HFFc6 (cell line): ENCODE data around the gene LSM12. TPM values are rescaled to one million over a fixed set of nuclear protein-coding genes. Genes with fewer than 3 reads are reported as not detected.
"Not testable (repeated sequence)": the region's sequence is repeated elsewhere in the genome, so short reads cannot be mapped to it uniquely, and the experiment has no call there.

Experiments
- DNase-seq: peaks from one replicate; pipeline ENCODE4 v3.0.0-alpha.2; 2018
- H3K27ac Mint-ChIP-seq: 2 replicates; pipeline ENCODE4 v1.8.0; 2020; ENCODE audit warnings: mild to moderate bottlenecking, mixed read lengths
- H3K27me3 Mint-ChIP-seq: 2 replicates; pipeline ENCODE4 v1.8.0; 2021; ENCODE audit warnings: mild to moderate bottlenecking, moderate library complexity, mixed read lengths; ENCODE audit not compliant: insufficient read depth
- H3K36me3 Mint-ChIP-seq: 2 replicates; pipeline ENCODE4 v1.8.0; 2021; ENCODE audit warnings: low read depth, mixed read lengths
- H3K4me1 Mint-ChIP-seq: 2 replicates; pipeline ENCODE4 v1.8.0; 2020; ENCODE audit warnings: low read depth, mixed read lengths
- H3K4me3 Mint-ChIP-seq: 2 replicates; pipeline ENCODE4 v1.8.0; 2020; ENCODE audit warnings: mild to moderate bottlenecking, moderate library complexity, mixed read lengths
- H3K9me3 Mint-ChIP-seq: 2 replicates; pipeline ENCODE4 v1.8.0; 2020; ENCODE audit warnings: mild to moderate bottlenecking, mixed read lengths
- CTCF ChIP-seq: fragments of 200-600 bp; sonication (generic); IDR thresholded peaks from 2 replicates; pipeline ENCODE4 v1.5.0; 2021; ENCODE audit warnings: antibody characterized with exemption, mild to moderate bottlenecking
- total RNA-seq, 6 experiments: library from RNA; stranded (reverse); fragmentation: NEBNext Ultra II Directional; extraction: Animal tissue kit (Norgen Biotek cat#: 25700); gene quantifications; 2 replicates in 1 of 6; 3 replicates in 5 of 6; pipeline ENCODE4 v1.2.3, GENCODE V29; 2021

LSM12 gene
- total RNA-seq, 6 experiments from 2014 or later = 86.6 to 101 (median 94.5) TPM

- Mint-ChIP-seq H3K27me3 (no peaks in the 10 kb centered on the region; the same call in none of the 2 replicates), H3K9me3 (no peaks in the 10 kb centered on the region), H3K4me1 (peaks cover 64% of the 10 kb centered on the region), H3K36me3 (peaks cover 4% of the 10 kb centered on the region; the same call in 1 of the 2 replicates), H3K27ac (peak overlapping the region; percentile 88), H3K4me3 (peak overlapping the region; percentile 86)
- peak; percentile 97 for DNase-seq
- no peak for TF ChIP-seq CTCF
Measured at GRCh38 chr17:44108440-44109311, 42.2 kb upstream of the LSM12 start.

DNA sequence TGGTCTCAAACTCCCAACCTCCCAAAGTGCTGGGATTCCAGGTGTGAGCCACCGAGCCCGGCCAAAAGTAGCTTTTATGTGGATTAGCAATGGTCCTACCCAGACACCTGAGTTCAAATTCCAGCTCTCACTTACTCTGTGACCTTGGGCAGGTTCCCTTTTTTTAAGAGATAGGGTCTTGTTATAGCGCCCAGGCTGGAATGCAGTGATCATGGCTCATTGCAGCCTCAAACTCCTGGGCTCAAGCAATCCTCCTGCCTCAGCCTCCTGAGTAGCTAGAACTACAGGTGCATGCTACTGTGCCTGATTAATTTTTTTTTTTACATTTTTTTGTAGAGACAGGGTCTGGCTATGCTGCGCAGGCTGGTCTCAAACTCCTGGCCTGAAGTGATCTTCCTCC, 40.3 kb upstream of the LSM12 start:
- DNase-seq = no peak
- Mint-ChIP-seq H3K4me1 (peaks cover 59% of the 10 kb centered on the region), H3K27ac (0 out of 2 replicates have a peak overlapping the region, but pooled peaks have one; percentile 26), H3K4me3 (no peak overlapping the region), H3K27me3 (no peaks in the 10 kb centered on the region; the same call in none of the 2 replicates), H3K9me3 (no peaks in the 10 kb centered on the region), H3K36me3 (peaks cover 11% of the 10 kb centered on the region)
- no peak for TF ChIP-seq CTCF

- no peaks in the 10 kb centered on the region for H3K9me3 Mint-ChIP-seq
- H3K27me3 Mint-ChIP-seq = peaks cover 2% of the 10 kb centered on the region
- no peak for DNase-seq
- peak overlapping the region; percentile 13; the same call in 1 of the 2 replicates for H3K27ac Mint-ChIP-seq
- no peak overlapping the region for H3K4me3 Mint-ChIP-seq
- TF ChIP-seq CTCF = no peak
- H3K36me3 Mint-ChIP-seq = peaks cover 17% of the 10 kb centered on the region
- peaks cover 61% of the 10 kb centered on the region for H3K4me1 Mint-ChIP-seq
Measured at GRCh38 chr17:44105941-44106340, 39.5 kb upstream of the LSM12 start.

- TF ChIP-seq CTCF = no peak
- Mint-ChIP-seq H3K27ac (no peak overlapping the region), H3K4me3 (no peak overlapping the region), H3K27me3 (peaks cover 2% of the 10 kb centered on the region), H3K9me3 (no peaks in the 10 kb centered on the region), H3K36me3 (peaks cover 17% of the 10 kb centered on the region), H3K4me1 (peaks cover 61% of the 10 kb centered on the region)
- DNase-seq = no peak
Measured at GRCh38 chr17:44105483-44105882, 39.0 kb upstream of the LSM12 start.

- DNase-seq = no peak
- Mint-ChIP-seq H3K27ac (no peak overlapping the region), H3K9me3 (no peaks in the 10 kb centered on the region), H3K4me3 (no peak overlapping the region), H3K27me3 (peaks cover 2% of the 10 kb centered on the region), H3K4me1 (peaks cover 49% of the 10 kb centered on the region), H3K36me3 (peaks cover 17% of the 10 kb centered on the region)
- no peak for TF ChIP-seq CTCF
Measured at GRCh38 chr17:44102849-44103622, 36.6 kb upstream of the LSM12 start.

- H3K9me3 Mint-ChIP-seq, DNase-seq, H3K27me3 Mint-ChIP-seq: not testable (repeated sequence)
- H3K4me3 Mint-ChIP-seq = peak overlapping the region; percentile 74; the same call in 1 of the 2 replicates
- peak overlapping the region; percentile 84 for H3K27ac Mint-ChIP-seq
- H3K36me3 Mint-ChIP-seq = peaks cover 13% of the 10 kb centered on the region
- H3K4me1 Mint-ChIP-seq = peaks cover 50% of the 10 kb centered on the region
Measured at GRCh38 chr17:44101858-44102257, 35.4 kb upstream of the LSM12 start.
